HG02623 (cell line): Measurements from ENCODE around the gene PRKD3.

Experiments
- ATAC-seq: cut with Tn5 transposase; IDR thresholded peaks from one replicate; pipeline ENCODE4 v1.9.1; 2021; ENCODE audit warnings: moderate library complexity; ENCODE audit not compliant: unreplicated experiment

The PRKD3 gene

GRCh38 chr2:37324786-37325624 is at the start of gene PRKD3:
Gene PRKD3 (minus strand): TSS chr2:37324833. CDS start chr2:37316524, 8,309 bp downstream.
- peak; percentile 81 for ATAC-seq

GRCh38 chr2:37372000-37372399 is 47.4 kb upstream of the PRKD3 start:
- no peak for ATAC-seq

GRCh38 chr2:37370666-37371065 is 46.0 kb upstream of the PRKD3 start:
- no peak for ATAC-seq

- no peak for ATAC-seq
Observed at GRCh38 chr2:37367984-37368383, 43.4 kb upstream of the PRKD3 start.

- no peak for ATAC-seq
Observed at GRCh38 chr2:37367310-37367709, 42.7 kb upstream of the PRKD3 start.

- ATAC-seq, result no peak
Observed at GRCh38 chr2:37366773-37367172, 42.1 kb upstream of the PRKD3 start.

- peak; percentile 58 for ATAC-seq
Observed at GRCh38 chr2:37365669-37366068, 41.0 kb upstream of the PRKD3 start.

- ATAC-seq, result no peak
Observed at GRCh38 chr2:37364351-37364750, 39.7 kb upstream of the PRKD3 start.

- no peak for ATAC-seq
Observed at GRCh38 chr2:37361994-37362698, 37.5 kb upstream of the PRKD3 start.

GRCh38 chr2:37361216-37361815 is 36.7 kb upstream of the PRKD3 start:
- no peak for ATAC-seq

GRCh38 chr2:37358466-37358865 is 33.8 kb upstream of the PRKD3 start:
- no peak for ATAC-seq

GRCh38 chr2:37357530-37357929 is 32.9 kb upstream of the PRKD3 start:
- no peak for ATAC-seq

- ATAC-seq, result no peak
Observed at GRCh38 chr2:37357069-37357468, 32.4 kb upstream of the PRKD3 start.

GRCh38 chr2:37356299-37356698 is 31.7 kb upstream of the PRKD3 start:
- no peak for ATAC-seq

- ATAC-seq, result no peak
Observed at GRCh38 chr2:37355735-37356134, 31.1 kb upstream of the PRKD3 start.

GRCh38 chr2:37354531-37354930 is 29.9 kb upstream of the PRKD3 start:
- no peak for ATAC-seq

- ATAC-seq, result no peak
Observed at GRCh38 chr2:37350034-37350433, 25.4 kb upstream of the PRKD3 start.

GRCh38 chr2:37349231-37349860 is 24.7 kb upstream of the PRKD3 start:
- no peak for ATAC-seq

GRCh38 chr2:37348155-37348554 is 23.5 kb upstream of the PRKD3 start:
- ATAC-seq, result no peak

- peak; percentile 53 for ATAC-seq
Observed at GRCh38 chr2:37344453-37345361, 20.1 kb upstream of the PRKD3 start, which contains the start of gene QPCT. Gene QPCT (plus strand): TSS chr2:37344630. CDS start chr2:37344732, 102 bp downstream.
